HG03378 (cell line): Measurements from ENCODE around the gene DLG2.
A peak's percentile ranks its signal among the peaks of the same experiment; 100 is the strongest.

Experiments used
- ATAC-seq: cut with Tn5 transposase; IDR thresholded peaks from one replicate; pipeline ENCODE4 v1.9.1; 2021; ENCODE audit warnings: mild to moderate bottlenecking, moderate library complexity; ENCODE audit not compliant: unreplicated experiment

Gene DLG2

GRCh38 chr11:83845797-83846196 lies 1781.3 kb downstream of the DLG2 start:
- no peak for ATAC-seq

DNA sequence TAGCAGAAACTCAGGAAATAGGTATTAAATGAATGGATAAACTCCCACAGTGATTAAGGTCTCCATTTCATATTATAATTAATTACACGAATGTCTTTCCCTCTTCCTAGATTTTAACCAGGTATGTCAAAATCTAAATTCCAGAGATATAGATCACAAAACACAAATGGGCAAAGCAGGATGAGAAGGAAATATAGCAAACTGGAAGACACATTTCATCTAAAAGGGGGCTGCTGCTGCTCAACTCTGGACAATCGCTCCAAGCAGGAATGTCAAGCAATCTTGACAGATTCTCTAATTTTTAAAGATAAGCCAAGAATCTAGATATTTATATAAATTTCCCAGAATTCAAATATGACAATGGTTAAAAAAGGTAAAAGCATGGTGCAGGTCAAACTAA lies 1786.8 kb downstream of the DLG2 start:
- ATAC-seq = no peak

GRCh38 chr11:83836883-83837654 lies 1790.1 kb downstream of the DLG2 start:
- peak; percentile 71 for ATAC-seq

DNA sequence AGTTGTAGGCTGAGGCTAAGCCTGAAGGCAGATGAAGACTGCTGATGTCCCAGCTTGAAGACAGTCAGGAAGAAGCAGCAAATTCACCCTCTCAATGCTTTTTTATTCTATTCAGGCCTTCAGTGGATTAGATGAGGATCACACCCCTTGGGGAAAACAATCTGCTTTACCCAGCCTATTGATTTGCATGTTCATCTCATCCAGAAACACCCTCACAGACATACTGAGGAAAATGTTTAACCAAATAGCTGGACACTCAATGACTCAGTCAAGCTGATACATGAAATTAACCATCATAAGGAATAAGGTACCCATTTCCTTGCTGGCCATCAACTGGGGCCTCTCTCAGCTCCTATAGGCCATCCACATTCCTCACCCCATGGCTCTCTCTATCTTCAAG lies 1791.1 kb downstream of the DLG2 start:
- no peak for ATAC-seq

DNA sequence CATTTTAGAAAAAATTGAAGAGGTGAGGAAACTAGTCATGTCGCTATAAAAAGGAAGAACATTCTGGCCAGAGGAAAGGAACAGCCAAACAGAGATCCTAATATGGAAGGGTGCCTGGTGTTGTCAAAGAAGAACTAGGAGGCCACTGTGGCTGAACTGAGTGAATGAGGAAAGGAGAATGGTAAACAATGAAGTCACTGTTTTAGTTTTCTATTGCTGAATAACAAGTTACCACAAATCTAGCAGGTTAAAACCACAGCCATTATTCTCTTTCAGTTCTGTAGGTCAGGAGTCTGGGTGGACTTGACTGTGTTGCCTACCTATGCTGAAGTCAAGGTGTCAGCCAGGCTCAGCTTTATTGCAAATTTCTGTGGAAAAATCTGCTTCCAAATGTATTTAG lies 1791.7 kb downstream of the DLG2 start:
- ATAC-seq = peak; percentile 94

GRCh38 chr11:83831929-83832328 lies 1795.2 kb downstream of the DLG2 start:
- ATAC-seq = no peak

DNA sequence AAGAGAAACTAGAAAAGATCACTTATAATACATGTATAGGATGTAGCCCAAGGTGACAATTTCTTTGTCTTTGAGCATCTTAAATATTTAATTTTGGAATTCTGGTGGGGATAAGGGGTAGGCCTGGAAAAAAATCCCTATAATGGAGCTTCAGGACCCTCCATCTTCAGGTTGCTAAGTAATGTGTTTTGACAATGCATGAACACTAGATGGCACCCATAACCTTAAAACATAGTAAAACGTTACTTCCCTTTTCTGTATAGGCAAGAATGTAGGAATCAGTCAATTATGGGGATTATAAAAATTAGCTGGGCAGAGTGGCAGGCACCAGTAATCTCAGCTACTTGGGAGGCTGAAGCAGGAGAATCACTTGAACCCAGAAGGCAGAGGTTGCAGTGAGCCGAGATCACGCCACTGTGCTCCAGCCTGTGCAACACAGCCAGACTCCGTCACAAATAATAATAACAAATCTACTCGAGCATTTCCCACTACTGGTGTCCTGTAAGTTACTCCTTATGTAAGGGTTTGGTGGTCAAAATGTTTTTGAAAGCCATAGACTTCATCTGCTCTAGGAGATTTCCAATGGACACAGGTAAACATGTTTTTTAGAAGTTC lies 1799.1 kb downstream of the DLG2 start:
- ATAC-seq = peak; percentile 85

GRCh38 chr11:83827520-83827919 lies 1799.6 kb downstream of the DLG2 start:
- no peak for ATAC-seq

DNA sequence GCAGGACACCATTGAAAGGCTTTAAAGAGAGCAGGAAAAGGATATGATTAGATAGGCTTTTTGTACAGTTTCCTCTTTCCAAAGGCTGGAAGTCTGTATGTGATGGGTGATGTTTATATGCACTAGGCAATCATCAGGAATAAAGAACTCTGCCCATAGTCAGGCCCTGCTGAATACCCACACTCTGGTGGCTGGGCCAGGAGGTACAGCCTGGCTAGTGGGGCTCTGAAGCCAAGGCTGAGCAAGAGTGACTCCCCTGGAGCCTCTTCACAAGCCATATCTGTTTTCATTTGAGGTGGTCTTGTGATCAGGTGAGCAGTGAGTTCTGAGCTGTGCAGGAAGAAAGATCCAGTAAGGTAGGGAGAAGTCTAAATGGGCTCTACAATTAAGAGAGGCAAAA lies 1801.1 kb downstream of the DLG2 start:
- ATAC-seq = no peak

DNA sequence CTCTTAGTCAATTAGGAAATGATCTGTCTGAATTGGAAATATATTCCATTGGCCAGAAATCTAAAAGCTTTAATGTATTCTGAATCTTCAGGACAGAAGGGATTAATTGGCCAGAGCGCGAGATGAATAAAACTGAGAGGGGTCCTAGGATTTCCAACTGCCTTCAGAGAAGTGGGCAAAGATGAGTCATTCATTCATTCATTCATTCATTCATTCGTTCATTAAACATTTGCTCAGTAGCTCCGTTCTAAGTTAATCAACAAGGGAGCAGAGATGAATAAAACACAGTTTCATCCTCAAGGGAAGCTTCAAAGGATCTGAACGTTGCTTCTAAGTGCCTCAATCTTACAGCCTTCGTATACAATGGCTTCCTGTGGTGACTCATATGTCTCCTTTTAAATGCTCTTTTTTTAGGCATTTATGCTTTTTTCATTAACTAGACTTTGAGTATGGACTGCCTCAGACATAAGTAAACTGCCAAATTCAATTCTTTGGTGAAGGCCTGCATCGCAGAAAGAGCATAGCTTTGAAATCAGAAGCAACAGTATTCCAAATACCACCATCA lies 1803.6 kb downstream of the DLG2 start:
- ATAC-seq = no peak

DNA sequence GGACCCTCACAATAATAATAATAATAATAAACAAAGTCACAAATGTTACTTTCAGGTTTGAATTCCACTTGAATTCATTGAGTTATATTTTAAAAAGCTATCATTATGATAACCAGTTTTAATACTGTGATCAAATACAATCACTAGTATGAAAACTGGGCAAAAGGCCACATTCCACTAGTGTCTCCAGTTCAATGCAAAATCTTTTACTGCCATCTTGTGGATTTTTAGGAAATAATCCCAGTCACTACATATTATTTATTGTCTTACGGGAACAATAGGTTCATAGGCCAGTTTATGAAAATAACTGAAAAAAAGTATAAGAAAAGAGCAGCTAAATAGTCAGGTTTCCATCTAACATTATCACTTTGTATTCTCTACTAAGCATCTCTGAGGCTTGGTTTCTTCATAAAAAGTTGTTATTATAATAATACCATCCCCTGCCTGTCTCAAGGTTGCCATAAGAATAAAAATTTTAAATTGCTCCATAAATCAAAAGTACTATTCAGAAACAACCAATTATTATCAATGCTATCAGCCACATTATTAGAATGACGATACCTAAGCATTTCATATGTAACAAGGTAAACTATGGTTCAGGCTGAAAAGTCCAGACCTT lies 1807.1 kb downstream of the DLG2 start:
- no peak for ATAC-seq

- ATAC-seq = no peak
These were observed 1808.8 kb downstream of the DLG2 start for GRCh38 chr11:83818349-83818748.

DNA sequence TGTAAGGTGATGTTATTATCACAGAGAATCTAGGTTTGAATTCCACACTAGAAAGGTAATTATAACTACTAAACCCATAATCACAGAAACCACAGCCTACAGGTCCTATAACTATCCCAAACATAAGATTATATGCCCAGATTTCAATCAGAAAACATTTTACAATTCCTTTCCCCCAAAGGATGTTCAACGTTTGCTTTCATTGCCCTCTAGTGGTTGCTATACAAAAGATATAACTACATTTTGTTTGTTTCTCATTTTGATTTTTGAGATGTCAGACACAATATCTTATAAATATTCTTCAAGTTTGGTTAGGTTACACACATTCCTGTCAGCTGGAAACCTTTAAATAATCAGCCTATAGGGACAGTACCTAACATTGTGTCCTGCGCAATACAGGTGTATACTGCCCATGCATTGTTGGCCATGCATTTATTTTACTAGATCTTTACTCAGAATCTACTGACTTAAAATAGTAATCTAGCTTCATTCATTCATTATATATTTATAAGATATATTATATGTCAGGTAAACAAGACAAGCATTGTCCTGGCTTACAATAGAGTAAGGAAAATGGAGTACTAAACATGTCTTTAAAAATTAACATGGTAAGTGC lies 1810.5 kb downstream of the DLG2 start:
- no peak for ATAC-seq

DNA sequence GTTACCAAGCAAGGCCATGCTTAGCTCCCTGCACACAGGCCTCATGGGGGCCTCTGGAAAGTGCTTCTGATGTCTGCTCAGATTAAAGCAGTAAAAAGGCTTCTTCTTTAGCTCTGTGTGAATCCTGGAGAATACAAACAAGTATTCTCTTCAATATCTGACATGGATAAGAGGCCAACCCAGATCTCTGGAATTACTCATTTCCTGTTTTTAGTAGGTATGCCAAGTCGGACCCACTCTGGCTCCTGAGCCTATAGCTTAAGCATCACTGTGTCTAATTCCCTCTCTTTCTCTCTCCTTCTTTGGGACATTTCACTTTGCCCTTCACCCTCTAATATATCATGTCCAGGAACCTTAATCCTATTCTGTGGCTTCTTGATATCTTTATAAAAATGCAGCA lies 1811.4 kb downstream of the DLG2 start:
- ATAC-seq = no peak

GRCh38 chr11:83813296-83813695 lies 1813.8 kb downstream of the DLG2 start:
- ATAC-seq = no peak

GRCh38 chr11:83809274-83809673 lies 1817.9 kb downstream of the DLG2 start:
- no peak for ATAC-seq

- no peak for ATAC-seq
These were observed 1825.3 kb downstream of the DLG2 start for GRCh38 chr11:83801799-83802198.

DNA sequence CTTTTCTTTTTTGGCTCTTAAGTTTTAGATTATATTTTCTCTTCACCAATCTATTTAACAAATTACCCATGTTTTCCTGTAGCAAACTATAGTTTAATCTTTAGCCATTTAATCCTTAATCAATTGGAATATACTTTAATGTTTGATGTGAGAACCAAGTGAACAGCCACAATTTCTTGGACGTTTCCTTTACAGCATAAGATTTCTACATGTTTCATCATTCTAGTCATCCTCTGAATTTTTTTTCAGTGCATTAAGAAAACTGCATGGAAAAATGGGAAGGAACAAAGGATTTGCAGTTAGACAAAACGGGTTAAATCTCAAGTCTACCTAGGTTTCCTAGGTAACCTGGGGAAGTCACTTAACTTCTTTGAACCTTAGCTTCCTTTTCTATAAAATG lies 1833.8 kb downstream of the DLG2 start:
- no peak for ATAC-seq

GRCh38 chr11:83791557-83791956 lies 1835.6 kb downstream of the DLG2 start:
- ATAC-seq = no peak

DNA sequence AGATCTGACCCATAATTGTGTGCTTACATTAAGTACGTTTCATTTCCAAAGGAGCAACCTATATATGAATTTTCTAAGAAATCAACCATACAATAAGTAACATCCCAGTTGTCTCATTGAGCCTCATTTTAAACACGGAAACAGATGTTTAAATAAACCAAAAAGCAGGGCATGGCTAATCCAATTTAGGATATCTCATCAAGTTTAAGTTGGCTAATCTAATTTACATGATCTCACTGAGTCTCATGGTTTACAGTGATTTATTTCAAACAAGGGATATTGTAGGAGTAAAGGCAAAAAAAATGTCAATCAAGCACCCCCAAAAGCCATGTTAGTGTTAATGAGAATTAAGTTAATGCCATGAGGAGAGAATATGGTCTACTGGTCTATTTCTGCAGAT lies 1841.2 kb downstream of the DLG2 start:
- ATAC-seq = no peak

- no peak for ATAC-seq
These were observed 1842.7 kb downstream of the DLG2 start for GRCh38 chr11:83784419-83784818.

- no peak for ATAC-seq
These were observed 1844.8 kb downstream of the DLG2 start for GRCh38 chr11:83782329-83782728.
